Measurements from ENCODE around the gene FIGN. TPM values are rescaled to one million over a fixed set of nuclear protein-coding genes. Genes with fewer than 3 reads are reported as not detected.

FIGN gene
- total and polyA plus RNA-seq, 9 of the 15 experiments (the other 6 are each of a cell fraction or from before 2014, with no cell fraction given) = 0.02 TPM; not detected in 8

DNA sequence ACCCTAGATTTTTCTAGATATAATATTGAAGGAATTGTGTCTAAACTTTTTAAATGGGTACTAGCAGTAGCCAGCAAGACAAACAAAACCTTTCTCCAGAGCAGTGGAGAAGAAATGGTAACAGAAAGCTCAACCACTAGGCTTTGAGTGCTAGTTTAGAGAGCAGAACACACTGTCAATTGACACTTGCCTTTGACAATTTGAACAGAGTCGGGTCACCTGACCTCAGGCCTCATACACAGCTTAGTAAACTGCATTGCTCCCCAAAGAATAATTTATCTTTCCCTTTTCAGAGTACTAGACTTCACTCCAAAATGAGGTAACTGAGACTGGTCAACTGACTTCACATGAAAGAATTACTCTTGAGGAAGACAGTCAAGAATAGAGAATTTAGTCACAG is 48.6 kb downstream of the FIGN start:
- no peak overlapping the region for H3K27ac ChIP-seq (ENCODE audit: extremely low read depth, low read depth, low read length)
- no peaks in the 10 kb centered on the region for H3K9me1 ChIP-seq (ENCODE audit: control insufficient read depth, insufficient read depth, low read length)
- no peak for FAIRE-seq
- intact Hi-C loops (cut with micrococcal nuclease) (no loop called here), in situ Hi-C loops (cut with MboI) (no loop called here)
- POLR2A ChIA-PET = no interaction called here
- H3K9me3 ChIP-seq (replicated peaks; ENCODE audit: control insufficient read depth, insufficient read depth, low read depth, low read length) = no peaks in the 10 kb centered on the region
- no TSS peak for BruUV-seq (replicated peaks)
- no peaks in the 10 kb centered on the region for H3K4me1 ChIP-seq (replicated peaks in 1 of 2; ENCODE audit: control insufficient read depth in 2 of 2, insufficient read depth in 2 of 2, low read length in 2 of 2)
- no peak for ATAC-seq
- H4K20me1 ChIP-seq (replicated peaks; ENCODE audit: control insufficient read depth, insufficient read depth, low read length) = no peaks in the 10 kb centered on the region
- H3K27me3 ChIP-seq (ENCODE audit: control insufficient read depth in 2 of 2, insufficient read depth in 2 of 2, low read length in 2 of 2) = no peaks in the 10 kb centered on the region
- no peak overlapping the region for H3K9ac ChIP-seq (ENCODE audit: insufficient read depth in 1 of 2, low read depth in 2 of 2, low read length in 2 of 2)
- H3K4me2 ChIP-seq (ENCODE audit: insufficient read depth, low read length) = no peak overlapping the region
- CTCF ChIA-PET (ENCODE audit: low intra/inter-chr PET ratio) = no interaction called here
- DNase-seq (ENCODE audit: extremely low read depth in 1 of 4, low spot score in 3 of 4) = no peak
- H3K79me2 ChIP-seq (ENCODE audit: control insufficient read depth, insufficient read depth, low read length) = no peaks in the 10 kb centered on the region
- no peak overlapping the region for H2AFZ ChIP-seq (ENCODE audit: low read depth, low read length)
- WGBS (ENCODE audit: insufficient coverage, low coverage, missing lambda C conversion rate) = 0% methylated on average over 1 of the region's 1 CpG
- no peak overlapping the region for H3K4me3 ChIP-seq
- H3K36me3 ChIP-seq (ENCODE audit: control insufficient read depth, insufficient read depth, low read length) = no peaks in the 10 kb centered on the region
- TF ChIP-seq, protein P1, sequence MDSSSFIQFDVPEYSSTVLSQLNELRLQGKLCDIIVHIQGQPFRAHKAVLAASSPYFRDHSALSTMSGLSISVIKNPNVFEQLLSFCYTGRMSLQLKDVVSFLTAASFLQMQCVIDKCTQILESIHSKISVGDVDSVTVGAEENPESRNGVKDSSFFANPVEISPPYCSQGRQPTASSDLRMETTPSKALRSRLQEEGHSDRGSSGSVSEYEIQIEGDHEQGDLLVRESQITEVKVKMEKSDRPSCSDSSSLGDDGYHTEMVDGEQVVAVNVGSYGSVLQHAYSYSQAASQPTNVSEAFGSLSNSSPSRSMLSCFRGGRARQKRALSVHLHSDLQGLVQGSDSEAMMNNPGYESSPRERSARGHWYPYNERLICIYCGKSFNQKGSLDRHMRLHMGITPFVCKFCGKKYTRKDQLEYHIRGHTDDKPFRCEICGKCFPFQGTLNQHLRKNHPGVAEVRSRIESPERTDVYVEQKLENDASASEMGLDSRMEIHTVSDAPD (CRISPR knock-in tag; IDR thresholded peaks at IDR 0.05) = no peak
- TF ChIP-seq ZNF561 (CRISPR knock-in tag; conservative IDR thresholded peaks at IDR 0.05) (no peak), KAT8 (IDR thresholded peaks at IDR 0.05; ENCODE audit: low read depth) (no peak), TEAD2 (tag; IDR thresholded peaks at IDR 0.05) (no peak), PTBP1 (IDR thresholded peaks at IDR 0.05; ENCODE audit: low read depth, low read length) (no peak), ARID2 (IDR thresholded peaks at IDR 0.05) (no peak), TEAD1 (CRISPR knock-in tag; IDR thresholded peaks at IDR 0.05) (no peak), ZC3H8 (IDR thresholded peaks at IDR 0.05) (no peak), RBM22 (IDR thresholded peaks at IDR 0.05; ENCODE audit: low read depth, low read length, poor library complexity, severe bottlenecking) (no peak), ZNF121 (CRISPR knock-in tag; conservative IDR thresholded peaks at IDR 0.05) (no peak), ILK (tag; IDR thresholded peaks at IDR 0.05; ENCODE audit: borderline replicate concordance, low read depth) (no peak)
- TF ChIP-seq, protein P2, sequence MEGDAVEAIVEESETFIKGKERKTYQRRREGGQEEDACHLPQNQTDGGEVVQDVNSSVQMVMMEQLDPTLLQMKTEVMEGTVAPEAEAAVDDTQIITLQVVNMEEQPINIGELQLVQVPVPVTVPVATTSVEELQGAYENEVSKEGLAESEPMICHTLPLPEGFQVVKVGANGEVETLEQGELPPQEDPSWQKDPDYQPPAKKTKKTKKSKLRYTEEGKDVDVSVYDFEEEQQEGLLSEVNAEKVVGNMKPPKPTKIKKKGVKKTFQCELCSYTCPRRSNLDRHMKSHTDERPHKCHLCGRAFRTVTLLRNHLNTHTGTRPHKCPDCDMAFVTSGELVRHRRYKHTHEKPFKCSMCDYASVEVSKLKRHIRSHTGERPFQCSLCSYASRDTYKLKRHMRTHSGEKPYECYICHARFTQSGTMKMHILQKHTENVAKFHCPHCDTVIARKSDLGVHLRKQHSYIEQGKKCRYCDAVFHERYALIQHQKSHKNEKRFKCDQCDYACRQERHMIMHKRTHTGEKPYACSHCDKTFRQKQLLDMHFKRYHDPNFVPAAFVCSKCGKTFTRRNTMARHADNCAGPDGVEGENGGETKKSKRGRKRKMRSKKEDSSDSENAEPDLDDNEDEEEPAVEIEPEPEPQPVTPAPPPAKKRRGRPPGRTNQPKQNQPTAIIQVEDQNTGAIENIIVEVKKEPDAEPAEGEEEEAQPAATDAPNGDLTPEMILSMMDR (IDR thresholded peaks at IDR 0.05 in 2 of 3, conservative IDR thresholded peaks at IDR 0.05 in 1 of 3; ENCODE audit: insufficient read depth in 2 of 3, low read depth in 1 of 3, low read length in 3 of 3) = no peak
- TF ChIP-seq, protein P3, sequence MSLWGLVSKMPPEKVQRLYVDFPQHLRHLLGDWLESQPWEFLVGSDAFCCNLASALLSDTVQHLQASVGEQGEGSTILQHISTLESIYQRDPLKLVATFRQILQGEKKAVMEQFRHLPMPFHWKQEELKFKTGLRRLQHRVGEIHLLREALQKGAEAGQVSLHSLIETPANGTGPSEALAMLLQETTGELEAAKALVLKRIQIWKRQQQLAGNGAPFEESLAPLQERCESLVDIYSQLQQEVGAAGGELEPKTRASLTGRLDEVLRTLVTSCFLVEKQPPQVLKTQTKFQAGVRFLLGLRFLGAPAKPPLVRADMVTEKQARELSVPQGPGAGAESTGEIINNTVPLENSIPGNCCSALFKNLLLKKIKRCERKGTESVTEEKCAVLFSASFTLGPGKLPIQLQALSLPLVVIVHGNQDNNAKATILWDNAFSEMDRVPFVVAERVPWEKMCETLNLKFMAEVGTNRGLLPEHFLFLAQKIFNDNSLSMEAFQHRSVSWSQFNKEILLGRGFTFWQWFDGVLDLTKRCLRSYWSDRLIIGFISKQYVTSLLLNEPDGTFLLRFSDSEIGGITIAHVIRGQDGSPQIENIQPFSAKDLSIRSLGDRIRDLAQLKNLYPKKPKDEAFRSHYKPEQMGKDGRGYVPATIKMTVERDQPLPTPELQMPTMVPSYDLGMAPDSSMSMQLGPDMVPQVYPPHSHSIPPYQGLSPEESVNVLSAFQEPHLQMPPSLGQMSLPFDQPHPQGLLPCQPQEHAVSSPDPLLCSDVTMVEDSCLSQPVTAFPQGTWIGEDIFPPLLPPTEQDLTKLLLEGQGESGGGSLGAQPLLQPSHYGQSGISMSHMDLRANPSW (CRISPR knock-in tag; IDR thresholded peaks at IDR 0.05) = no peak

Measured in K562 (cell line).